Superior temporal gyrus (tissue), 1 donor: ENCODE measurements around the gene ZDHHC22.
"Not testable (repeated sequence)": the region's sequence is repeated elsewhere in the genome, so short reads cannot be mapped to it uniquely, and the experiment has no call there.

Source experiments
- DNase-seq: peaks from one replicate; pipeline ENCODE4 v3.0.0-alpha.2; 2016; ENCODE audit errors: extremely low spot score

ZDHHC22 gene

GRCh38 chr14:77141214-77142004 is at the start of gene ZDHHC22:
ZDHHC22 (minus strand) TSS chr14:77141791; CDS start chr14:77139738, 2,053 bp downstream.
- no peak for DNase-seq

- no peak for DNase-seq
Observed at GRCh38 chr14:77190977-77191376, 49.4 kb upstream of the ZDHHC22 start.

GRCh38 chr14:77189479-77189878 is 47.9 kb upstream of the ZDHHC22 start:
- DNase-seq, result no peak

GRCh38 chr14:77187649-77188012 is 46.0 kb upstream of the ZDHHC22 start:
- DNase-seq, result no peak

- DNase-seq, result no peak
Observed at GRCh38 chr14:77186911-77187648, 45.5 kb upstream of the ZDHHC22 start.

GRCh38 chr14:77185093-77185465 is 43.5 kb upstream of the ZDHHC22 start:
- DNase-seq, result no peak

GRCh38 chr14:77184396-77185092 is 43.0 kb upstream of the ZDHHC22 start:
- DNase-seq, result peak; percentile 38

GRCh38 chr14:77183896-77184295 is 42.3 kb upstream of the ZDHHC22 start:
- DNase-seq, result no peak

GRCh38 chr14:77181603-77182437 is 40.2 kb upstream of the ZDHHC22 start, which contains the start of gene TMEM63C:
TMEM63C (plus strand) TSS chr14:77181798; CDS start chr14:77218814, 37,016 bp downstream.
- DNase-seq, result peak; percentile 46

GRCh38 chr14:77180726-77181602 is 39.4 kb upstream of the ZDHHC22 start:
- no peak for DNase-seq

GRCh38 chr14:77178656-77179055 is 37.1 kb upstream of the ZDHHC22 start:
- no peak for DNase-seq

GRCh38 chr14:77177702-77178101 is 36.1 kb upstream of the ZDHHC22 start:
- DNase-seq, result no peak

GRCh38 chr14:77175843-77176242 is 34.3 kb upstream of the ZDHHC22 start:
- no peak for DNase-seq

GRCh38 chr14:77173911-77174617 is 32.5 kb upstream of the ZDHHC22 start:
- DNase-seq, result not testable (repeated sequence)

- DNase-seq, result no peak
Observed at GRCh38 chr14:77172916-77173315, 31.3 kb upstream of the ZDHHC22 start.

- no peak for DNase-seq
Observed at GRCh38 chr14:77170045-77170444, 28.5 kb upstream of the ZDHHC22 start.

GRCh38 chr14:77161011-77161410 is 19.4 kb upstream of the ZDHHC22 start:
- DNase-seq, result no peak

- no peak for DNase-seq
Observed at GRCh38 chr14:77158882-77159255, 17.3 kb upstream of the ZDHHC22 start.

GRCh38 chr14:77158175-77158881 is 16.7 kb upstream of the ZDHHC22 start:
- DNase-seq, result peak; percentile 82
